ENCODE data around the gene BMPR1B. TPM values are rescaled to one million over a fixed set of nuclear protein-coding genes. Genes with fewer than 3 reads are reported as not detected.

BMPR1B gene
- total RNA-seq, 2 donors from 2014 or later = 28.6 to 59.8 TPM

GRCh38 chr4:94732358-94732698 lies 25.4 kb upstream of the BMPR1B start:
- Histone ChIP-seq H3K4me1 (replicated peaks) (no peaks in the 10 kb centered on the region), H3K4me3 (no peak overlapping the region), H3K36me3 (no peaks in the 10 kb centered on the region), H3K9me3 (no peaks in the 10 kb centered on the region), H3K27ac (no peak overlapping the region), H3K27me3 (replicated peaks; ENCODE audit: insufficient read depth) (no peaks in the 10 kb centered on the region)
- no peak for DNase-seq (ENCODE audit: low spot score)
- intact Hi-C loops (cut with DNase I) = loop anchor here (5.0 to 10.0 kb wide), 3 partner anchors 110 to 425 kb away; no protein-coding TSS in a partner anchor
- TF ChIP-seq POLR2A (IDR thresholded peaks at IDR 0.05) = no peak
- no peak for TF ChIP-seq POLR2AphosphoS5 (IDR thresholded peaks at IDR 0.05)
- no peak for TF ChIP-seq CTCF (IDR thresholded peaks at IDR 0.05)

GRCh38 chr4:94739741-94740140 lies 18.0 kb upstream of the BMPR1B start:
- H3K4me3 ChIP-seq = no peak overlapping the region
- TF ChIP-seq CTCF (IDR thresholded peaks at IDR 0.05) (no peak), POLR2AphosphoS5 (IDR thresholded peaks at IDR 0.05) (no peak), POLR2A (IDR thresholded peaks at IDR 0.05) (no peak)
- 91% methylated on average over 6 of the region's 6 CpGs for WGBS
- intact Hi-C loops (cut with DNase I) = loop anchor here (10.0 kb wide), 1 partner anchor 335 kb away; no protein-coding TSS in a partner anchor
- H3K36me3 ChIP-seq = no peaks in the 10 kb centered on the region
- no peaks in the 10 kb centered on the region for H3K9me3 ChIP-seq
- no peak for DNase-seq (ENCODE audit: low spot score)
- H3K27me3 ChIP-seq (replicated peaks; ENCODE audit: insufficient read depth) = no peaks in the 10 kb centered on the region
- no peaks in the 10 kb centered on the region for H3K4me1 ChIP-seq (replicated peaks)
- no peak overlapping the region for H3K27ac ChIP-seq

GRCh38 chr4:94741304-94741703 lies 16.5 kb upstream of the BMPR1B start:
- intact Hi-C loops (cut with DNase I) = no loop called here
- Histone ChIP-seq H3K4me1 (replicated peaks) (no peaks in the 10 kb centered on the region), H3K9me3 (no peaks in the 10 kb centered on the region), H3K4me3 (no peak overlapping the region), H3K27me3 (replicated peaks; ENCODE audit: insufficient read depth) (no peaks in the 10 kb centered on the region), H3K36me3 (no peaks in the 10 kb centered on the region), H3K27ac (no peak overlapping the region)
- no peak for DNase-seq (ENCODE audit: low spot score)
- TF ChIP-seq CTCF (IDR thresholded peaks at IDR 0.05) = no peak
- TF ChIP-seq POLR2A (IDR thresholded peaks at IDR 0.05) = no peak
- WGBS = 95% methylated on average over 1 of the region's 1 CpG

- Histone ChIP-seq H3K27me3 (replicated peaks; ENCODE audit: insufficient read depth) (no peaks in the 10 kb centered on the region), H3K4me3 (no peak overlapping the region), H3K27ac (no peak overlapping the region), H3K36me3 (no peaks in the 10 kb centered on the region), H3K4me1 (replicated peaks) (no peaks in the 10 kb centered on the region), H3K9me3 (no peaks in the 10 kb centered on the region)
- WGBS = 60% methylated on average over 3 of the region's 3 CpGs
- intact Hi-C loops (cut with DNase I) = no loop called here
- no peak for DNase-seq (ENCODE audit: low spot score)
- TF ChIP-seq POLR2AphosphoS5 (IDR thresholded peaks at IDR 0.05) (no peak), POLR2A (IDR thresholded peaks at IDR 0.05) (no peak), CTCF (IDR thresholded peaks at IDR 0.05) (no peak)
Observed at GRCh38 chr4:94743838-94744237, 13.9 kb upstream of the BMPR1B start.

GRCh38 chr4:94744850-94745249 lies 12.9 kb upstream of the BMPR1B start:
- TF ChIP-seq CTCF (IDR thresholded peaks at IDR 0.05) (no peak), POLR2AphosphoS5 (IDR thresholded peaks at IDR 0.05) (no peak), POLR2A (IDR thresholded peaks at IDR 0.05) (no peak)

More at GRCh38 chr4:94744850-94745249, 12.9 kb upstream of the BMPR1B start:
- no peaks in the 10 kb centered on the region for H3K4me1 ChIP-seq (replicated peaks)
- WGBS = 88% methylated on average over 1 of the region's 1 CpG
- no peaks in the 10 kb centered on the region for H3K27me3 ChIP-seq (replicated peaks; ENCODE audit: insufficient read depth)
- H3K27ac ChIP-seq = no peak overlapping the region
- no peak overlapping the region for H3K4me3 ChIP-seq
- intact Hi-C loops (cut with DNase I) = no loop called here
- H3K36me3 ChIP-seq = no peaks in the 10 kb centered on the region
- no peaks in the 10 kb centered on the region for H3K9me3 ChIP-seq
- DNase-seq (ENCODE audit: low spot score) = no peak

Data from prostate gland (tissue), 2 donors.